GM12874 (cell line): ENCODE data around the gene RAB7A.

Experiments
- CTCF ChIP-seq: IDR thresholded peaks from 2 replicates; pipeline ENCODE4 v1.5.1; 2011; ENCODE audit warnings: low read depth, mild to moderate bottlenecking, control low read depth, low read length, moderate library complexity; ENCODE audit not compliant: insufficient read depth

The RAB7A gene

GRCh38 chr3:128726023-128727016 lies at the start of gene RAB7A:
RAB7A (plus strand) TSS chr3:128726183; CDS start chr3:128795368, 69,185 bp downstream.
- no peak for TF ChIP-seq CTCF

- TF ChIP-seq CTCF, result no peak
Observed at GRCh38 chr3:128679338-128679737, 46.6 kb upstream of the RAB7A start.

GRCh38 chr3:128680603-128681368 lies 45.2 kb upstream of the RAB7A start:
- peak; percentile 100 for TF ChIP-seq CTCF

GRCh38 chr3:128681369-128681829 lies 44.6 kb upstream of the RAB7A start:
- TF ChIP-seq CTCF, result no peak

- no peak for TF ChIP-seq CTCF
Observed at GRCh38 chr3:128683957-128684356, 42.0 kb upstream of the RAB7A start.

GRCh38 chr3:128684986-128685726 lies 40.8 kb upstream of the RAB7A start:
- no peak for TF ChIP-seq CTCF
